NCI-H146 treated with DMSO at 0.1 percent for 48 hours (cell line): ENCODE data around the gene PRKRA.
"Not testable (repeated sequence)": the region's sequence is repeated elsewhere in the genome, so short reads cannot be mapped to it uniquely, and the experiment has no call there.

ENCODE experiments used
- DNase-seq: peaks from one replicate; lab custom pipeline; 2025; ENCODE audit not compliant: unreplicated experiment; lab: John Stamatoyannopoulos, UW

PRKRA gene

DNA sequence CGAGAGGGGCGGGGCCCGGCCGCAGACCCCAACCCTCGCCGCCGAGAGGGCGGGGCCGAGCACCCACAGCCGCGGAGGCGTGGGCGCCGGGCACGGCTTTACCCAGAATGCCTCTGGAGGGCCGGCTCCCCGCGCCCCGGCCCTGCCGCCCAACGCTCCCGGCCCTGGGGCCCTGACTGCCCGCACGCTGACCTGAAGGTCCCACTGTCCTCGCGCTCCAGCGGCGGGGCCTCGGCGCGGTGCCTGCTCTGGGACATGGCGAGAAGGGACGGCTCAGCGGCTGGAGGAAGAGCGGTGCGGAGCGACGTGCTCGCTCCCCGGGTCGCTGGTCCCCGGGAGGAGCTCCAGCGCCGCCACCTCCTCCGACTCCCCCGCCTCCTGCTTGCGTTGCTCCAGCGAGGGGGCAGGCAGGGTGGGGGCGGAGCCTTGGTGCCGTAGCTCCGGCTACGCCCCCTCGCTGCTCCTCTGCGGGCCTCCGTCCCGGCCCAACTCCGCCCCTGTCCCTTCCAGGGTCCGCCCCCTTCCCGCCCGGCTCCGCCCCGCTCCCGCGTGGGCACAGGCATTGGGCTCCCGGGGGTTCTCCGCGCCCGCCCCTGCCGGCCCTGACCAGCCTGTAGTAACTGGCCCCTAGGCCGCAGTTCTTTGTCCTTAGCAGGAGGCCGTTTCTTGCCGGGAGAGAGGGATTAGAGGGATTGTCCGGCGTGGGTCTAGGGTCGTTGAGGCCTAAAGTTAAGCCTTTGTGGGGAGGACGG is at the start of gene PRKRA, which contains the start of gene PJVK:
TSS of gene PRKRA (minus strand) at position 402 of the 752 bp plus-strand sequence. CDS start at position 257, 145 bp downstream.
TSS of gene PJVK (plus strand) at position 605 of the 752 bp plus-strand sequence. CDS start 2,032 bp downstream, outside the sequence.
- DNase-seq: peak; percentile 91

DNA sequence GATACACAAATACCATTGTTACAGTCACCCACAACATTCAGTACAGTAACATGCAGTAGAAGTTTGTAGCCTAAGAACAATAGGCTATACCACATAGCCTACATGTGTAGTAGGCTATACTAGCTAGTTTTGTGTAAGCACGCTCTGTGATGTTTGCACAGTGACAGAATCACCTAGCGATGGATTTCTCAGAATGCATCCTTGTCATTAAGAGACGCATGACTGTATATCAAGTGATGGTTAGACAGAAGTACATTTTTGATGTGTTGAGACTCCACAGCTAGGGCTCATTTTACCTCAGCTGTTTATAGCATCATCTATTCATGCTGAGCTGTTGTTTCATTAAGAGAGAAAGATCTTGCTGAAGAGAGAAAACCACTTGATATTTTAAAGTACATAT is 48.7 kb upstream of the PRKRA start:
- no peak for DNase-seq

DNA sequence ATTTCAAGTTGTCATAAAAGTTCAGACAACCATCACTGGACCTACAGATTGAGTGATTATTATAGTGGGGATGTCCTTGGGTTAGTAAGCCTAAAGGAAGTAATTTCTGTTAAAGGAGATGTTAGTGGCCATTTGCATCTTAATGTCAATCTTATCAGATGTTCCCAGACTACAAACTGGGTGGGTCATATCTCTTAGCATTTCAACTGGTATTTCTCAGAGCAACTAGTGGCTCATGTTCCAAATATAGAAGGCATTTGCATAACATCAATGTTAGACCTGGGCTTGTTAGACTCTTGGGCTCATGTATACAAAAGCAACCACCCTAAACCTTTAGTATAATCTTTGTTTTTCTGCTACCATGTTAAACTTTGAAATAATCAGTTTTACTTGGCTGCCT is 47.2 kb upstream of the PRKRA start:
- no peak for DNase-seq

DNA sequence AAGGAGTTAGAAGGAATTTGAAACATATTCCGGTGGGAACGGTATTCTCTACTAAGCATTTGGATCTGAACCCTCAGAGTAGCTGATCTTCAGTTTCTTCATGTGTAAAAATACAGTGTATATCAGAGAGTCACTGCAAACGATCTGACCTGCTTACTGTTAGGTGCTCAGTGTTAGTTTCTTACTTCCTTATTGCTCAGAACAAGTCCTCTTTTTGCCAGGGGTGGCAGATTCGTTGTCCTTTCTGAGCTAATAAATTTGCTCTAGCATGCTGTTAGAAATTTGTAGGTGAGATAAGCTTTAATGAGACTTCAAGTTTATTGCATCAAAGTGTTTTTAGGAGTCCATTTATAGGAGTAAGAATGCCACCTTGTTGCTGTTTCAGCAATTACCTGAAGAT is 45.1 kb upstream of the PRKRA start:
- DNase-seq: no peak

DNA sequence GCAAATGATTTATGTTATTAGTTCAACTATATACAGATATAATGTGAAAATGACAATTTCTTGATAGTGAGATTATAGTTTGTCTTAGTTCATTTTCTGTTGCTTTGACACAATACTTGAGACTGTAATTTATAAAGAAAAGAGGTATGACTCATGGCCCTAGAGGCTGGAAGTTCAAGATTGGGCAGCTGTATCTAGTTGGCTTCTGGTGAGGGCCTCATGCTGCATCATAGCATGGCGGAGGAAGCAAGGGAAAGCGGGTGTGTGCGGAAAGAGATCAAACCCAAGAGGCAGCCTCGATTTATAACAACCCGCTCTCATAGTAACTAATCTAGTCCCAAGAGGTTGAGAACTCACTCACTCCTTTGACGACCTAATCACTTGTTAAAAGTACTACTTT is 40.6 kb upstream of the PRKRA start:
- no peak for DNase-seq

DNA sequence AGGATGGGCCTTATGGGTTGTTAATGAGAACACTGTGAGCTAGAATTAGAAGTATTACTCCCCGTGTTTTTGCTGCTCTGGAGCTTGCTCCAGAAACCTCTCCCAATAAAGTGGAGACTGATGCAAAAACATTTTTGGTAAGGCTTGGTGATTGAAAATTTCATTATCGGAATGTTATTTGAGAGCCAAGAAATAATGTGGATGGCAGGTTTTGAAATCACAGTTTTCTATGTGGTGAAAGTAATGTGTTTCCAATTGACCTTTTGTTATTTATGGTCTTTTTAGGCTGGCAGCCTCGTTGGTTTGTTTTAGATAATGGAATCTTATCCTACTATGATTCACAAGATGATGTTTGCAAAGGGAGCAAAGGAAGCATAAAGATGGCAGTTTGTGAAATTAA is 34.4 kb upstream of the PRKRA start:
- no peak for DNase-seq

DNA sequence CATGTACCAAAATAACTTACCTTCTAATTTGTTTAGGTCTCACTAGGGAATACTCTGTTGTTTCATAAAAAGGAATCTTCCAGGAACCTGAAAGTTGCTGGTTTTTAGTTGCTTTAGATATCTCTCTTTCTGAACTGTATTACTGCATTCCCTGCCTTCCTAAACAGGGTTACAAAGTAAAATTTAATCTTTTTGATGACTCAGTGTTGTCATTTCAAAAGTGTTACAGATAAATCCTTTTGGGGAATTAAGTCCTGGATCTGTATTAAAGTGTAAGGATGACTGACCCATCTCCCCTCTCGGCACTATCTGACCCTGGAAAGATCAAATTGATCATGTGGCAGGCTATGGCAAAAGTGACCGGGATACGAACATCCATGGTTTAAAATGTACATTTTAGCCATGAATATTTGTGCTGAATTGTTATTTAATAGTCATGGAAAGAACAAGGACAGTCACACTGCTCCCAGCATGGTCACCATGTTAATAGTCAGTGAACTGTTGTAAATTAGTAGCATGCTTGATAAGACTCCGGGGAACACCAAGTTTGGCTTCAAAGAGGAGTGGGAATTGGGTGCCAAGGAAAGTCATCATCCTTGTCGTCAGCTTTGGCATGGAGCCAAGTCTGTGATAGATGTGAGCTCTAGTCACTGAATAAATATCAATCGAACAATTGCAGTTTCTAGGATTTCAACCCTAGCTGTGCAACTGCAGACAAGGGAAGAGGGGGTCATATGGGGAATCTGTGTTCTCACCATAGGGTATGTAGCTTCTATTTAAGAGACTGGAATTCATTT is 33.5 kb upstream of the PRKRA start:
- DNase-seq: peak; percentile 35

DNA sequence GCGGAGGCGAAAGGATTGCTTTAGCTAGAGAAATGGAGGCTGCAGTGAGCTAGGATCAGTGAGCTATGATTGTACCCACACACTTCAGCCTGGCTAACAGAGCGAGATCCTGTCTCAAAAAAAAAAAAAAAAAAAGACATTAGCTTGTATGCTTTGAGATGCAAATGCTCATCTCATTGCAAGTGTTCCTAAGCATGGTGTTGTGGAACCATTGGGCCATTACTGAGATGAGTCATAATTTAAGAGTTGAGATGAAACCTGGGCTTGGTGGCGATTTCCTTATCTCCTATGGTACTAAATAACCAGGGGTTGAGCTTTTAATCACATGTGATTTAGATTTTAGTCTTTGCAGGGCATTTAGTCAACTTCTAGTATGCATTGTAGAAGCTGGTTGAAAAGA is 31.5 kb upstream of the PRKRA start:
- DNase-seq: no peak

DNA sequence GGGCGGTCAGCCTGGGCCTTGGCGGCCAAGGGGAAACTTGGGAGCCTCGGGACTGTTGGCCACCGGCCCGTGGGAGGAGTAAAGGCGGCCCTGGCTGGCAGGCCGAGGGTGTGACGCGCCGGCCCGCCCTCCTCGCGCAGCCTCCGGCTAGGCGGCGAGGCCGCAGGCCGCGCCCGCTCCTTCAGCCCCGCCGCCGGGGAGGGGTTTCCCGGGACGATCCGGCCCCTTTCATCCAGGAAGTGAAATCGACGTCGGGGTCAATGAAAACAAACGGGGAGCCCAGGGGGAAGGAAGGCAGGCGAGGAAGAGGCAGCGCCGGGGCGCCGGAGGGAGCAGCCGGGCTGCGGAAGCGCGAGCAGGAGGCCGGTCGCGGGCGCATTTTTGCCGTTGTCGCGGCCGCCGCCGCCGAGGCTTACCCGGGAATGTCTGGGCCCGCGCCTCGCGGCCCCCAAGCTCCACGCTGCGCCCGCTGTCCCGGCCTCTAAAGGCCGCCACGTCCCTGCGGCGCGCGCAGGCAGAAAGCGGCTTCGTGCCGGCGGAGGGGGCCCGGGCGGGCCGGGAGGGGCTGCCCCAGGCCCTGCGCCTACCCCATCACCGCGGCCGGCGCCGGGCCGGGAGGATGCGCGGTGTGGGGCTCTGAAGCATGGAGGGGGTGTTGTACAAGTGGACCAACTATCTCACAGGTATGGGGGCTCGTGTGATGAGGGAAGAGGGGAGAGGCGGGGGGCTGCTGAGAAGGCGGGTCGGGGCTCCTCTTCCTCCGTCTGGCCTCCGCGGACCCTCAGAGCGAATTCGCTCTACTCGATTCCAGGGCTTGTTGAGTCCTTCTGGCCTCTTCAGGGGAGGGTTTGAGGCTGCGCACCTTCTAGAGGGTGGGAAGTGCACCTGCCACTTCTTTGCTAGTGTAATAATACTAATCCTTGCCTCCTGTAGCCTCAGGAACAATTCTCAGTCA is 29.5 kb upstream of the PRKRA start, which contains the start of gene PLEKHA3:
TSS of gene PLEKHA3 (plus strand) at position 231 of the 955 bp plus-strand sequence. CDS start at position 644, 413 bp downstream.
- DNase-seq: peak; percentile 81

DNA sequence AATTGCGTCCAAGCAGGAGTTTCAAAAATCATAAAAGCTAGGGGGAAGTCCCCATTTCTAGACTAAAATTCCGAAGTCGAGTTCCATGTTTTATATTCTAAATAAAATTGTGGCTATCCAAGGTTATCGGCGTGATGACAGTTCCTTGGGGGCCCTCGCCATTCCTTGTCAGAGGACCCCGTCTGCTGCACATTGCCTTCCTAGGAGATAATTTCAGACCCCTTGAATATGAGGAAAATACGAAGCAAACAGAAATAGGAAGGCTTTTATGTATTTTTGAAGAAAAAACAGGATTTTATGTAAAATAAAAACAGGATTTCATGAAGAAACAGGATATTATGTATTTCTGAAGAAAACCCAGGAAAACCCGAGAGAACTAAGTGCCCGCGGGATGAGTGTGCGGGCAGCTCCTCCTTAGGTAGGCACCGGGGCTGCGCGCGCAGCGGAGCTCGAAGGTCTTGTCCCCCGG is 28.8 kb upstream of the PRKRA start:
- no peak for DNase-seq

DNA sequence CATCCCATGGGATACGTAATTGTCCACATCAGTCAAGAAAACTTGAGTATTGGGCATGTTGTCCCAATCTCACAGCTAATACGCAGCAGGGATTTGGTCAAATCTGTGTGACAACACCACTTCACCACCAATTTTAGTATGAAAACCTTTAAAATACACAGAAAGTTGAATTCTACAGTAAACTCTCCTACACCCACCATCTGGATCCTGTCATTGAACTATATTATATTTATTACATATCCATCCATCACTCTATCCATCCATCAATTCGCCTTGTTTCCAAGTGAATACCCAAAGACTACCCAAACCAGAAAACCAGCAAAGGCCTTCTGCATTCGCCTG is 28.3 kb upstream of the PRKRA start:
- no peak for DNase-seq

DNA sequence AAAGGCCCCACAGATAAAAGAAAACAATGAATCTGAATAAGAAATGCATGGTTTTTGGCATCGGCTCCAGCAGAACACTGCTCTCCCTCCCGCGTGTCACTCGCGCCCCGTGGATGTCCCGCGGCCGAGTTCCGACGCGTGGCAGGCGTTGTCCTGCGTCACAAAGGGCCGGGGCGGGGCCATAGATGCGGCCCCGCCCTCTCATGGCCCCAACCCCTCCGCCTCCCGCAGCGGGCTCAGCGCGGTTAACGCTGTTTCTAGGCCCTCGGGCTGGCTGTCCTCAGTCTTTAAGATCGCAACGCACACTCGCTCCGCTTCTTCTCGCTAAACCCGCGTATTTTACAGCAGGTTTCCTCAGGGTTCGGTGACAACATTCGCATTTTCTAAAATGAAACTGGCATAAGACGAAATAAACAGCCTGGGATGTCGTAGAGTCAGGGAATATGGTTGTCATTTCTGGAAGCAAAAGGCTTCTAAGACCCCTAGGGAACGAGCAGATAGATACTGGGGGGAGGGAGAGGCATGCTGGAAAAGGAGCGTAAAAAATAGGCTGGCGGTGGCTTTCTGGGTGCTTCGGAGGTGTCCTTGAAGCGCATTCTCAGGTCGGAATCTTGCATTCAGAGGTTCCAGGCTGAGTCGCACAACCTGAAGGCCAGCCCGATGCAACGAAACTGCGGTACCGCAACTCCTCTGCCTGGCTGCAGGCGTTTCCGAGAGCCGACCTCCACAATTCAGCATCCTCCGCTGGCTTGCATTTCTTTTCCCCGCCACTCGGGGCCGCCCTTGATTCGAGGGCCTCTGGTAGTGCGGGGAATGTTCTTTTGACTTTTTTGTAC is 27.7 kb upstream of the PRKRA start, which contains the start of gene FKBP7:
TSS of gene FKBP7 (minus strand) at position 162 of the 836 bp plus-strand sequence. CDS start at position 61, 101 bp downstream.
- peak; percentile 45 for DNase-seq

DNA sequence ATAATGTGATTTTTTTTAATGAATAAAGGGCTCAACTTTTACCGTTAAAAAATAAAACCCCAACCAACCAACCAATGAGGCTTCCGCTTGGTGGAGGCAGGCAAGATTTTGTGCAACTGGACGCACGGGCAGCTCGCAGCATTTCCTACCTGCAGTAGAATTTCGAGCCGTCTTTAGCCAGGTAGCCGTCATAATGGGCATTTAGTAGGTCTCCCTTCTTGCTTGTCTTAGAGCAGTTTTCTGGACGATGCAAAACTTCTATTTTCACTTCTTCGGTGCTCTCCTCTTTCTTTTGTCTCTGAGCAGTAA is 27.1 kb upstream of the PRKRA start:
- DNase-seq: no peak

DNA sequence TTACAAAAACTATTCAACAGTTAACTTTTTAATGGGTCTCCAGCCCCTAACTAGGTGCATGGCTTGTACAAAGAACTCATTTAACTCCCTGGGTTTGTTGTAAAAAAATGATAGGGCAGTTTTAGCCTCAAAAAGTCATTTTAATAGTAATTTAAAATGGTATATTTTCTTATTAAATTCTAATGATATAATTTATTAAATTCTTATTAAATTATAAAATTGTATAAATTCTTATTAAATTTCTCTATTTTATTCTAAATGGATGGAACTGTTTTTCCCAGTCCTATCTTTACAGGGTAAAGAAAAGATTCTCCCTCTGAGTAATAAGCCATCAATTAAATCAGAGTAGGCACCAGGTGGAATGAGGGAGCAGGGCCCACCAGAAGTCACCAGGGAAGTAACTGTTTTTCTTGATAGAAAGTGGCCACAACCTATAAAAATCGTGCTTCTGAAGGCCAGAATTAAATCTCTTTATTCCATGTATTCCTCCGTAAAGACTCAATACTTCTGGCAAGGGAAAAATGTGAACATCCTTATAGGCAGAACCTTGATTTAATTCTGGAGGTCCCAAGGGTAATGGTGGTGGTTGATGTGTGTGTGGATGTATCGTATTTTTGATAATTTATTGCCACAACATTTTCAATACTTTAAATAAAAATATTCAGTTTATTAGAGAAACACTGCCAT is 26.6 kb upstream of the PRKRA start:
- DNase-seq: no peak

DNA sequence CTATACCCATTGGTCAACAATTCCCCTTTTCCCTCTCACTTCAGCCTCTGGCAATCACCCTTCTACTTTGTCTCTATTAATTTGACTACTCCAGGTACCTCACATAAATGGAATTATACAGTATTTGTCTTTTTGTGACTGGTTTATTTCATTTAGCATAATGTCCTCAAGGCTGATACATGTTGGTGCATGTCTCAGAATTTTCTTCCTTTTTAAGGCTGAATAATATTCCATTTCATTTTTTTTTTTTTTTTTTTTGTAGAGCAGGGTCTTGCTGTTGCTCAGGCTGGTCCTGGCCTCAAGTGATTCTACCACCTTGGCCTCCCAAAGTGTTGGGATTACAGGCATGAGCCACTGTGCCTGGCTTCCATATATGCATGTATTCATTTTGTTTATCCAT is 25.5 kb upstream of the PRKRA start:
- no peak for DNase-seq

DNA sequence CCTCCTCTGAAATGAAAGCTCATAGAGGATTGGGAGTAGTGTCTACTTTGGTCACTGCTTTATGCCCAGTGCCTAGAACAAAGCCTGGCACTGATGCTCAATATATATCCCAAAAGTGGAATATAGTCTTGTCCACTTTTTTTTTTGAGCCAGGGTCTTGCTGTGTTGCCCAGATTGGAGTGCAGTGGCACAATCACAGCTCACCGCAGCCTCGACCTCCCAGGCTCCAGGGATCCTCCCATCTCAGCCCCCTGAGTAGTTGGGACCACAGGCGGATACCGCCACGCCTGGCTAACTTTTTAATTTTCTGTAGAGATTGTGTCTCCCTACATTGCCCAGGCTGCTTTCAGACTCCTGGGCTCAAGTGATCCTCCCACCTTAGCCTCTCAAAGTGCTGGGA is 23.6 kb upstream of the PRKRA start:
- no peak for DNase-seq

DNA sequence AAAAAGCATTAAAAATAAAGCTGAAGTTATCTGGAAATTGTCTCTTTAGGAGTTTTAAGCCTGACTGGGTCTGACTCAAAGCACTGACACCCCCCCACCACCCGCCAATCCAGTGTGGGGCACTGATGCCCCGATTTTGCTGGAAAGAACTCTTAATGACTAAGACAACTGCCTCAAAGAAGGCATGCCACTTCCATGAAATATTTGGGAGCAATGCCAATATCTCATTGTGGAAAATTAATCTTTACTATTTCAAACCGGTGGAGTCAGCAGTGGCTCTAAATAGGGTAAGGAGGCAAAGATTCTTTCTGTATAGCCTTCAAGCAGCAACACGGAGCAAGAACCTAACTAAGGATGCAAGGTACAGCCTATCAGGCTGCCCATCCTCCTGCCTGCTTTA is 23.0 kb upstream of the PRKRA start:
- DNase-seq: no peak

DNA sequence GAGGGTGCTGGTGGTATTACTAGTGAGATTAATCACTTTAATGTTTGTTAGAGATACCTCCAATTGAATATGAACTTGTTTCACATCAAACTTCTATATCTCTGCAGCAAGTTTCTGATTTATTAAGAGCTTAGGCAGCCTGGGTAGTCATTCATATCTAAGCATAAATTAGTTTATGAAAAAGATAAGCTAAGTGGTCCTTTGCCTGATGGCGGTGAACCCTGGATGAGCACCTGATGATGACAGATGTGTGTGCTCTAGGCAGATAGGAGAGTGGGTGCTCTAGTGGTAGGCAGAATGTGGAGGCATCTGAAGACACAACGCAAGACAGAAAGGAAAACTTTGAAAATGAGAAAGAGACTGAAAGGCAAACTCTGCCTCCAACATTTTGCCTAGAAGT is 22.4 kb upstream of the PRKRA start:
- no peak for DNase-seq

DNA sequence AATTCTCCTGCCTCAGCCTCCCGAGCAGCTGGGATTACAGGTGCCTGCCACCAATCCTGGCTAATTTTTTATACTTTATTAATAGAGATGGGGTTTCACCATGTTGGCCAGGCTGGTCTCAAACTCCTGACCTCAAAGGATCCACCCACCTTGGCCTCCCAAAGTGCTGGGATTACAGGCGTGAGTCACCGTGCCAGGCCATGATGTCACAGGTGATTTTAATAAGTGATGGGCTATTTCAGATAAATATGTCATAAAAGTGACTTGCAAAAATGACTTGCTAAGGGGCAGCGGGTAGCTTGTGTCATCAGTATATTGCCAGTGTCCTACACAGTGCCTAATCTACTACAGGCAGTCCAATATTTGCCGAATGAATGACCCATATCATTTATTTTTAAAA is 20.3 kb upstream of the PRKRA start:
- DNase-seq: not testable (repeated sequence)
